Right lobe of liver (tissue), 4 donors: ENCODE results near the gene DPRX.

Experiments used
- CTCF ChIP-seq, 4 donors: fragments of 200-600 bp in 3 of 4; fragments of 450-650 bp in 1 of 4; IDR thresholded peaks; one replicate each; pipeline versions ENCODE4 v1.5.1 to v1.8.0; 2016 to 2022; ENCODE audit warnings: antibody characterized with exemption in 4 of 4, mild to moderate bottlenecking in 2 of 4
- POLR2A ChIP-seq: fragments of 450-650 bp; IDR thresholded peaks from one replicate; pipeline ENCODE4 v1.6.1; 2017; ENCODE audit warnings: antibody characterized with exemption, mild to moderate bottlenecking
- donor health status: DM: no; HTN: no; CAD: no.
- donor health status: DM: no; HTN: no; CAD: no.
- donor health status: DM: no; HTN: yes; CAD: no.

DNA sequence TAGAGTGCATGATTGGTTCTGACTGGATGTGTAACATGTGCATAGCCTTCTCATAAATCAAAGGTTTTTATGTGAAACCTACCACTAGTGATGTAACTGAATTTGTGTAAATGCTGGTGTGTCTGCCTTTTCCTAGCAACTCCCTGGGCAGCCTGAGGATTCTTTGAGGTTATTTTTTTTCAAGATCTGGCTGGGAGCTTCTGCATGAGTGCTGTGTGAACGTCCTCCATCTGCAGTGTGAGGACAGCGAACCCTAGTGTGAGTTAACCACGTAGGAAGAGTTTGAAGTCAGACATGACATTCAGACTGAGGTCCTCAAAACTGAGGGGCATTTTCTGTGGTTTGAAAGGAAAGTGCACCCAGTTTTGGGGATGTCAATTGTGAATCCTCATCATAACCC lies 39.9 kb downstream of the DPRX start:
- TF ChIP-seq CTCF (IDR thresholded peaks at IDR 0.05) (no peak), POLR2A (no peak)
